ENCODE data around the gene TMEM86B. TPM values are rescaled to one million over a fixed set of nuclear protein-coding genes. Genes with fewer than 3 reads are reported as not detected.

The TMEM86B gene
- total RNA-seq, 1 donor from 2014 or later = 3.9 TPM

DNA sequence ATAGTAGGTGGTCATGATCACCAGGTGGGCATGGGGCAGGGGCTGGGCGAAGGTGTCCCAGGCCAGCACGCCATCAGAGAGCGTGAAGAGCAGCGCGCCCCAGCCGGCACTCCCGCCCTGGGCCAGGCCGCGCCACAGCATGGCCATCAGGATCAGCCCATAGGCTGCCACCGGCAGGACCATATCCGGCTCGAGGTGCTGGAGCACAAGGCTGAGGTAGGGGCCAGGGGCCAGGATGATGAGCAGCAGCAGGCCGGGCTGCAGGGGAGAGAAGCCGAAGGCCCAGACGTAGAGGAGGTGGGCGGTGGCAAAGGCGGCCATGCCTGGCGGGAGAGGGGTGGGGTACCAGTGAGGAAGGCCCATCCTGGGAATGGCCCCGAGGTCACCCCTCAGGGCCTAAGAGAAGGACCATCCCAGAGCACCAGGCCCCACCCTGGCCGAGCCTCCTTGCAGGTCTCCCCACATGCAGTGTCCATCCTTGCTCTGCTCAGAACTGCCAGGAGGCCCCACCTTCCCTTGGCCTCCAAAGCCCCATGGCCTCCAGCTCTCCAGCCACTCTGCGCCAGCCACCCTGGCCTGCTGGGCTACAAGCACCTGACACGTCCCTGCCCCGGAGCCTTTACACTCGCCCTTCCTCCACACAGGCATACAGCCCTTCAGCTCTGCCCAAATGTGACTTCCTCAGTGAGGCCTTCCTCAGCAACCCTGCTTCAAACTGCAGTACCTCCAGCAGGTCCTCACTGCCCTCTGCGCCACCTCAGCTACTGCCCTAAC lies 1.1 kb downstream of the TMEM86B start:
- no peaks in the 10 kb centered on the region for H3K36me3 ChIP-seq (ENCODE audit: insufficient read depth, low read length)
- peak overlapping the region; percentile 41 for H3K27ac Mint-ChIP-seq (ENCODE audit: unreplicated experiment)
- TF ChIP-seq, protein P1, sequence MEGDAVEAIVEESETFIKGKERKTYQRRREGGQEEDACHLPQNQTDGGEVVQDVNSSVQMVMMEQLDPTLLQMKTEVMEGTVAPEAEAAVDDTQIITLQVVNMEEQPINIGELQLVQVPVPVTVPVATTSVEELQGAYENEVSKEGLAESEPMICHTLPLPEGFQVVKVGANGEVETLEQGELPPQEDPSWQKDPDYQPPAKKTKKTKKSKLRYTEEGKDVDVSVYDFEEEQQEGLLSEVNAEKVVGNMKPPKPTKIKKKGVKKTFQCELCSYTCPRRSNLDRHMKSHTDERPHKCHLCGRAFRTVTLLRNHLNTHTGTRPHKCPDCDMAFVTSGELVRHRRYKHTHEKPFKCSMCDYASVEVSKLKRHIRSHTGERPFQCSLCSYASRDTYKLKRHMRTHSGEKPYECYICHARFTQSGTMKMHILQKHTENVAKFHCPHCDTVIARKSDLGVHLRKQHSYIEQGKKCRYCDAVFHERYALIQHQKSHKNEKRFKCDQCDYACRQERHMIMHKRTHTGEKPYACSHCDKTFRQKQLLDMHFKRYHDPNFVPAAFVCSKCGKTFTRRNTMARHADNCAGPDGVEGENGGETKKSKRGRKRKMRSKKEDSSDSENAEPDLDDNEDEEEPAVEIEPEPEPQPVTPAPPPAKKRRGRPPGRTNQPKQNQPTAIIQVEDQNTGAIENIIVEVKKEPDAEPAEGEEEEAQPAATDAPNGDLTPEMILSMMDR (IDR thresholded peaks at IDR 0.05; ENCODE audit: insufficient read depth, low read depth, low read length) = no peak
- no peak for TF ChIP-seq EZH2 (IDR thresholded peaks at IDR 0.05; ENCODE audit: insufficient read depth, low read length)

DNA sequence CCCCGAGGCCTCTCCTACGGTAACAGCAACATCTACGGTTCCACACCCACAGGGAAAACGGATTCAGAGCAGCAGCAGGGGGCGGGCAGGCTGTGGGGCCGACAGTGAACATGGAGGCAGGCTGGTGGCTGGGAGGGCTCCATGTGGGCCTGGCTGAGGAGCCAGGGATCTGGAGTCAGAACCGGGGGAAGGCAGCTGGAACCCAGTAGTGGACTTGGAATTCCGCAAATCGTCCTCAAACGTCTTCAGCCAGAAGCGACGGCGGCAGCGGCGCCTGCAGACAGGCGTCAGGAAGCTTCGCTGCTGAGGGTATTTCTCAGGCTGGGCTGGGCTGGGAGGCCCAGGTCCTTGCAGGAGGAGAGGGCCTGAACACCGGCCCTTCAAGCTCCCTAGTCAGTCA lies 1.8 kb downstream of the TMEM86B start:
- Mint-ChIP-seq H3K9me3 (ENCODE audit: unreplicated experiment) (no peaks in the 10 kb centered on the region), H3K27me3 (ENCODE audit: low read depth, unreplicated experiment) (no peaks in the 10 kb centered on the region), H3K4me1 (ENCODE audit: low read depth, unreplicated experiment) (no peaks in the 10 kb centered on the region), H3K27ac (ENCODE audit: unreplicated experiment) (peak overlapping the region; percentile 41), H3K36me3 (ENCODE audit: low read depth, unreplicated experiment) (peaks cover 18% of the 10 kb centered on the region), H3K4me3 (ENCODE audit: unreplicated experiment) (no peak overlapping the region)
- DNase-seq (ENCODE audit: low read depth) (no peak), FAIRE-seq (no peak)
- Histone ChIP-seq H4K20me1 (ENCODE audit: insufficient read depth, low read length) (peaks cover 47% of the 10 kb centered on the region), H3K9me3 (ENCODE audit: insufficient read depth, low read depth, low read length) (no peaks in the 10 kb centered on the region), H3K27ac (ENCODE audit: low read depth, low read length) (no peak overlapping the region), H2AFZ (ENCODE audit: low read depth, low read length) (no peak overlapping the region), H3K4me1 (ENCODE audit: insufficient read depth, low read length) (no peaks in the 10 kb centered on the region), H3K27me3 (ENCODE audit: insufficient read depth, low read length) (no peaks in the 10 kb centered on the region), H3K79me2 (ENCODE audit: insufficient read depth, low read length) (no peaks in the 10 kb centered on the region), H3K4me2 (ENCODE audit: low read length) (no peak overlapping the region), H3K36me3 (ENCODE audit: insufficient read depth, low read length) (no peaks in the 10 kb centered on the region), H3K4me3 (ENCODE audit: insufficient read depth, low read depth, low read length) (no peak overlapping the region), H3K9ac (ENCODE audit: low read length) (no peak overlapping the region)
- TF ChIP-seq, protein P1 (IDR thresholded peaks at IDR 0.05; ENCODE audit: insufficient read depth, low read depth, low read length) = no peak
- TF ChIP-seq EZH2 (IDR thresholded peaks at IDR 0.05; ENCODE audit: insufficient read depth, low read length) = no peak

More for the DNA sequence above, 1.1 kb downstream of the TMEM86B start:
- Mint-ChIP-seq H3K4me3 (ENCODE audit: unreplicated experiment) (no peak overlapping the region), H3K36me3 (ENCODE audit: low read depth, unreplicated experiment) (peaks cover 18% of the 10 kb centered on the region), H3K4me1 (ENCODE audit: low read depth, unreplicated experiment) (no peaks in the 10 kb centered on the region), H3K9me3 (ENCODE audit: unreplicated experiment) (no peaks in the 10 kb centered on the region), H3K27me3 (ENCODE audit: low read depth, unreplicated experiment) (no peaks in the 10 kb centered on the region)
- Histone ChIP-seq H3K27me3 (ENCODE audit: insufficient read depth, low read length) (no peaks in the 10 kb centered on the region), H2AFZ (ENCODE audit: low read depth, low read length) (no peak overlapping the region), H3K79me2 (ENCODE audit: insufficient read depth, low read length) (no peaks in the 10 kb centered on the region), H3K9ac (ENCODE audit: low read length) (no peak overlapping the region), H3K27ac (ENCODE audit: low read depth, low read length) (no peak overlapping the region), H3K4me1 (ENCODE audit: insufficient read depth, low read length) (no peaks in the 10 kb centered on the region), H4K20me1 (ENCODE audit: insufficient read depth, low read length) (peaks cover 51% of the 10 kb centered on the region), H3K4me2 (ENCODE audit: low read length) (no peak overlapping the region), H3K4me3 (ENCODE audit: insufficient read depth, low read depth, low read length) (no peak overlapping the region), H3K9me3 (ENCODE audit: insufficient read depth, low read depth, low read length) (no peaks in the 10 kb centered on the region)
- DNase-seq (ENCODE audit: low read depth) (no peak), FAIRE-seq (no peak)

DNA sequence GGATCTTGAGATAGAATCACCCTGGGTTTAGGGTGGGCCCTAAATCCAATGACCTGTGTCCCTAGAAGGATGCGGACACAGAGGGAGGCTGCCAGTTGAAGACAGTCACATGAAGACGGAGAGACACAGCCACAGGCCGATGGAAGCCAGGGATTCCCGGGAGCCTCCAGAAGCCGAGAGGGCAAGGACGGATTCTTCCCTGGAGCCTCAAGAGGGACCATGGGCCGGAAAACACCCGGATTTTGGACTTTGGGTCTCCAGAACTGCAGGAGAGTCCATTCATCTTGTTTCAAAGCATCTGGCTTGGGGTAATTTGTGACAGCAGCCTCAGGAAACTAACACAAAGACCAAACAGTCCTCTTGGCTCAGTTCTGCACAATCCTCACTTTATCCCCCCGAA lies 2.3 kb downstream of the TMEM86B start:
- no peak for TF ChIP-seq EZH2 (IDR thresholded peaks at IDR 0.05; ENCODE audit: insufficient read depth, low read length)
- TF ChIP-seq, protein P1 (IDR thresholded peaks at IDR 0.05; ENCODE audit: insufficient read depth, low read depth, low read length) = no peak
- FAIRE-seq = no peak
- Histone ChIP-seq H4K20me1 (ENCODE audit: insufficient read depth, low read length) (peaks cover 47% of the 10 kb centered on the region), H3K9ac (ENCODE audit: low read length) (no peak overlapping the region), H3K4me1 (ENCODE audit: insufficient read depth, low read length) (no peaks in the 10 kb centered on the region), H3K9me3 (ENCODE audit: insufficient read depth, low read depth, low read length) (no peaks in the 10 kb centered on the region), H2AFZ (ENCODE audit: low read depth, low read length) (no peak overlapping the region), H3K4me2 (ENCODE audit: low read length) (no peak overlapping the region), H3K27me3 (ENCODE audit: insufficient read depth, low read length) (no peaks in the 10 kb centered on the region), H3K4me3 (ENCODE audit: insufficient read depth, low read depth, low read length) (no peak overlapping the region), H3K27ac (ENCODE audit: low read depth, low read length) (no peak overlapping the region), H3K79me2 (ENCODE audit: insufficient read depth, low read length) (no peaks in the 10 kb centered on the region), H3K36me3 (ENCODE audit: insufficient read depth, low read length) (no peaks in the 10 kb centered on the region)
- no peak overlapping the region for H3K27ac Mint-ChIP-seq (ENCODE audit: unreplicated experiment)
- no peak for DNase-seq (ENCODE audit: low read depth)
- no peaks in the 10 kb centered on the region for H3K4me1 Mint-ChIP-seq (ENCODE audit: low read depth, unreplicated experiment)
- no peaks in the 10 kb centered on the region for H3K27me3 Mint-ChIP-seq (ENCODE audit: low read depth, unreplicated experiment)
- H3K9me3 Mint-ChIP-seq (ENCODE audit: unreplicated experiment) = no peaks in the 10 kb centered on the region
- no peak overlapping the region for H3K4me3 Mint-ChIP-seq (ENCODE audit: unreplicated experiment)
- peaks cover 18% of the 10 kb centered on the region for H3K36me3 Mint-ChIP-seq (ENCODE audit: low read depth, unreplicated experiment)
